ENCODE results near the gene PYGO2. TPM values are rescaled to one million over a fixed set of nuclear protein-coding genes. Genes with fewer than 3 reads are reported as not detected.

Gene PYGO2
- total RNA-seq, 4 donors from 2014 or later, result 28.6 to 48.3 (median 42.9) TPM

DNA sequence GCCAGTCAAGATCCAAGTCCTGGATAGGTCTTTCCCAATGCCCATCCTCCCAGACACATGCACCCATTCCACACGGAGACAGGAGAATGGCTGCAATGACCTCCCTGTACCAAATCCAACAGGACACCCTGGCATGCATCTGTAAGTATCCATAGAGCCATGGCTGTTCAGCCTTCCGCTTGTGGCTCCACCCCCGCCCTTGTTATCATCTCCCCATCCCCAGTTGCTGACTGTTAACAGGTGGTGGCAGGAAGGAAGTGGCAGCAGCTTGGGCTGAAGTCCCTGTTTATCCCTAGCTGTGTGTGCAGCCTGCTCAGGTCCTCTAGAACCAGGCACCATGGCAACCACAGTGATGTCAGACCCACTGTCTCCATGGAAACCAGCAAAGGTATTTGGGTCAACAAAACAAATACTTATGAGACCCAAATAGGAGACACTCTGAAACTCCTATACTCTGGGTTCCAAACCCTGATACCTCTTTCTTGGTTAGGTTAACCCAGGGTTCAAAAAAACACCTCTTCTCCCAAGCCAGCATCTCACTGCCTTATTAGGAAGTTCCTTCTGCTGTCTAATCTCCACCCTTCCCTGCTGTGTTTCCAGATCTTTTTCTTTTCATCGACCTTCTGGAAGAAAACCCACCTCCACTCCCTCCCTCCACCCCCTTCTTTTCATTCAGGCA, 6.4 kb downstream of the PYGO2 start:
- H3K4me3 ChIP-seq (replicated peaks in 1 of 3), result peak overlapping the region in 2 of 3 donors; percentile 5 to 45
- peak; percentile 60 to 61 for DNase-seq
- TF ChIP-seq, protein P1, sequence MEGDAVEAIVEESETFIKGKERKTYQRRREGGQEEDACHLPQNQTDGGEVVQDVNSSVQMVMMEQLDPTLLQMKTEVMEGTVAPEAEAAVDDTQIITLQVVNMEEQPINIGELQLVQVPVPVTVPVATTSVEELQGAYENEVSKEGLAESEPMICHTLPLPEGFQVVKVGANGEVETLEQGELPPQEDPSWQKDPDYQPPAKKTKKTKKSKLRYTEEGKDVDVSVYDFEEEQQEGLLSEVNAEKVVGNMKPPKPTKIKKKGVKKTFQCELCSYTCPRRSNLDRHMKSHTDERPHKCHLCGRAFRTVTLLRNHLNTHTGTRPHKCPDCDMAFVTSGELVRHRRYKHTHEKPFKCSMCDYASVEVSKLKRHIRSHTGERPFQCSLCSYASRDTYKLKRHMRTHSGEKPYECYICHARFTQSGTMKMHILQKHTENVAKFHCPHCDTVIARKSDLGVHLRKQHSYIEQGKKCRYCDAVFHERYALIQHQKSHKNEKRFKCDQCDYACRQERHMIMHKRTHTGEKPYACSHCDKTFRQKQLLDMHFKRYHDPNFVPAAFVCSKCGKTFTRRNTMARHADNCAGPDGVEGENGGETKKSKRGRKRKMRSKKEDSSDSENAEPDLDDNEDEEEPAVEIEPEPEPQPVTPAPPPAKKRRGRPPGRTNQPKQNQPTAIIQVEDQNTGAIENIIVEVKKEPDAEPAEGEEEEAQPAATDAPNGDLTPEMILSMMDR (IDR thresholded peaks at IDR 0.05), result no peak
- no peak for TF ChIP-seq POLR2A (IDR thresholded peaks at IDR 0.05)
- no peaks in the 10 kb centered on the region for H3K27me3 ChIP-seq
- peaks cover 4 to 10% of the 10 kb centered on the region in 2 donors for H3K36me3 ChIP-seq
- H3K27ac ChIP-seq, result peak overlapping the region; percentile 41 to 83 (median 53)
- no peaks in the 10 kb centered on the region for H3K9me3 ChIP-seq
- peaks cover 53 to 61% of the 10 kb centered on the region in 2 donors for H3K4me1 ChIP-seq
- WGBS, 2 donors, result 20 to 31% methylated on average over 3 to 4 of the region's 4 CpGs
- intact Hi-C loops (cut with DNase I), result no loop called here

GRCh38 chr1:154954541-154954940, 7.0 kb downstream of the PYGO2 start:
- Histone ChIP-seq H3K4me1 (peaks cover 53 to 60% of the 10 kb centered on the region in 2 donors), H3K27ac (peak overlapping the region in 1 of 3 donors; percentile 23), H3K27me3 (no peaks in the 10 kb centered on the region), H3K4me3 (replicated peaks in 1 of 3) (no peak overlapping the region), H3K9me3 (no peaks in the 10 kb centered on the region), H3K36me3 (peaks cover 3 to 11% of the 10 kb centered on the region in 2 donors)
- 71 to 72% methylated on average over 3 of the region's 3 CpGs for WGBS, 2 donors
- DNase-seq, result no peak
- no peak for TF ChIP-seq POLR2A (IDR thresholded peaks at IDR 0.05)
- TF ChIP-seq, protein P1 (IDR thresholded peaks at IDR 0.05), result no peak
- intact Hi-C loops (cut with DNase I), result no loop called here

GRCh38 chr1:154953611-154954038, 8.0 kb downstream of the PYGO2 start:
- H3K4me3 ChIP-seq (replicated peaks in 1 of 3), result no peak overlapping the region
- no peaks in the 10 kb centered on the region for H3K27me3 ChIP-seq
- peaks cover 47 to 54% of the 10 kb centered on the region in 2 donors for H3K4me1 ChIP-seq
- H3K27ac ChIP-seq, result peak overlapping the region in 1 of 3 donors; percentile 23
- H3K9me3 ChIP-seq, result no peaks in the 10 kb centered on the region
- intact Hi-C loops (cut with DNase I), result no loop called here
- DNase-seq, result peak; percentile 43 to 63
- H3K36me3 ChIP-seq, result peaks cover 0 to 11% of the 10 kb centered on the region in 2 donors
- WGBS, 2 donors, result 22 to 58% methylated on average over 2 of the region's 2 CpGs
- TF ChIP-seq POLR2A (IDR thresholded peaks at IDR 0.05), result no peak
- TF ChIP-seq, protein P1 (IDR thresholded peaks at IDR 0.05), result no peak

DNA sequence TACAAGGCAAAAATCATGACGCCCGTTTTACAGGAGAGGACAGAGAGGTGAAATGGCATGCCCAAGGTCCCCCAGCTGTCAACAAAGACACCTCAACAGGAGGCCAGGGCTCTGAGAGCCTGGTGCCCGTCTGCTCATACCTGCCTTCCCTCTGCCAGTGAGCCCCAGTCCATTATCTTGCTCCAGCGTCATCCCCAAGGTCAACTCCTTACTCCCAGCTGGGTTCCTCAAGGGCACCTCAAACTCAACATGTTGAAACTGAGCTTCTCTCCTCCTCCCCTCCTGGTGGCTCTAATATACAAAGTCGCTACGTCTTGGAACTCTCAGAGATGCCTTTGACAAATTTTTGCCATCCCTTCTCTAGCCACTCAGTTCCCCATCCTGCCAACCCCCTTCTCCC, 8.9 kb downstream of the PYGO2 start:
- Histone ChIP-seq H3K9me3 (no peaks in the 10 kb centered on the region), H3K4me3 (replicated peaks in 1 of 3) (no peak overlapping the region), H3K27ac (no peak overlapping the region), H3K4me1 (peaks cover 41 to 45% of the 10 kb centered on the region in 2 donors), H3K27me3 (no peaks in the 10 kb centered on the region), H3K36me3 (peaks cover under 1 to 11% of the 10 kb centered on the region in 2 donors)
- intact Hi-C loops (cut with DNase I), result no loop called here
- TF ChIP-seq POLR2A (IDR thresholded peaks at IDR 0.05), result no peak
- TF ChIP-seq, protein P1 (IDR thresholded peaks at IDR 0.05), result no peak
- no peak for DNase-seq
- WGBS, 2 donors, result 89 to 91% methylated on average over 6 of the region's 6 CpGs

GRCh38 chr1:154951901-154952657, 9.5 kb downstream of the PYGO2 start:
- WGBS, 2 donors, result 80 to 84% methylated on average over 9 of the region's 15 CpGs
- Histone ChIP-seq H3K9me3 (no peaks in the 10 kb centered on the region), H3K4me3 (replicated peaks in 1 of 3) (no peak overlapping the region), H3K27me3 (no peaks in the 10 kb centered on the region), H3K4me1 (peaks cover 36 to 39% of the 10 kb centered on the region in 2 donors), H3K27ac (no peak overlapping the region), H3K36me3 (peaks cover 4 to 11% of the 10 kb centered on the region in 2 donors)
- no peak for DNase-seq
- intact Hi-C loops (cut with DNase I), result no loop called here
- TF ChIP-seq POLR2A (IDR thresholded peaks at IDR 0.05), result no peak
- TF ChIP-seq, protein P1 (IDR thresholded peaks at IDR 0.05), result no peak

Measured in thyroid gland (tissue), 4 donors.